Spleen (tissue), 7 donors: ENCODE data around the gene ZNF225.
A peak's percentile ranks its signal among the peaks of the same experiment; 100 is the strongest.

Experiments used
- CTCF ChIP-seq, 11 experiments: fragments of 200-600 bp in 7 of 11; fragments of 450-650 bp in 4 of 11; sonication (generic) in 4 of 11; IDR thresholded peaks in 8 of 11; conservative IDR thresholded peaks in 3 of 11; 1 replicate in 7 of 11; 2 replicates in 4 of 11; pipeline versions ENCODE4 v1.4.0 to v1.8.0; 2016 to 2021; ENCODE audit warnings: antibody characterized with exemption in 11 of 11, inconsistent platforms in 4 of 11, mild to moderate bottlenecking in 1 of 11
- POLR2A ChIP-seq, 3 donors: fragments of 450-650 bp; IDR thresholded peaks; one replicate each; pipeline ENCODE4 v1.5.1; 2017; ENCODE audit warnings: antibody characterized with exemption in 3 of 3, mild to moderate bottlenecking in 1 of 3
- POLR2AphosphoS5 ChIP-seq, 3 donors: sonication (generic); formaldehyde crosslinking; IDR thresholded peaks; one replicate each; pipeline ENCODE4 v1.5.1; 2017; ENCODE audit warnings: antibody characterized with exemption in 3 of 3
- donor health status: DM: no; HTN: no; CAD: no; lungs with moderate emphysema.
- donor health status: DM: no; HTN: no; CAD: no.
- donor health status: DM: no; HTN: no; CAD: no.

- TF ChIP-seq CTCF (IDR thresholded peaks at IDR 0.05 in 8 of 11, conservative IDR thresholded peaks at IDR 0.05 in 3 of 11): peak in 1 of 11 experiments; percentile 2
- no peak for TF ChIP-seq POLR2AphosphoS5 (IDR thresholded peaks at IDR 0.05)
- no peak for TF ChIP-seq POLR2A (IDR thresholded peaks at IDR 0.05)
Measured at GRCh38 chr19:44112802-44113137, 429 bp upstream of the ZNF225 start.
